HG02973 (cell line): ENCODE data around the gene PMEPA1.

Experiments used
- ATAC-seq: cut with Tn5 transposase; IDR thresholded peaks from one replicate; pipeline ENCODE4 v1.9.1; 2021; ENCODE audit warnings: moderate library complexity; ENCODE audit not compliant: unreplicated experiment

The PMEPA1 gene

GRCh38 chr20:57664924-57665588 lies 44.8 kb downstream of the PMEPA1 start:
- ATAC-seq: no peak

GRCh38 chr20:57664476-57664875 lies 45.3 kb downstream of the PMEPA1 start:
- ATAC-seq: no peak

DNA sequence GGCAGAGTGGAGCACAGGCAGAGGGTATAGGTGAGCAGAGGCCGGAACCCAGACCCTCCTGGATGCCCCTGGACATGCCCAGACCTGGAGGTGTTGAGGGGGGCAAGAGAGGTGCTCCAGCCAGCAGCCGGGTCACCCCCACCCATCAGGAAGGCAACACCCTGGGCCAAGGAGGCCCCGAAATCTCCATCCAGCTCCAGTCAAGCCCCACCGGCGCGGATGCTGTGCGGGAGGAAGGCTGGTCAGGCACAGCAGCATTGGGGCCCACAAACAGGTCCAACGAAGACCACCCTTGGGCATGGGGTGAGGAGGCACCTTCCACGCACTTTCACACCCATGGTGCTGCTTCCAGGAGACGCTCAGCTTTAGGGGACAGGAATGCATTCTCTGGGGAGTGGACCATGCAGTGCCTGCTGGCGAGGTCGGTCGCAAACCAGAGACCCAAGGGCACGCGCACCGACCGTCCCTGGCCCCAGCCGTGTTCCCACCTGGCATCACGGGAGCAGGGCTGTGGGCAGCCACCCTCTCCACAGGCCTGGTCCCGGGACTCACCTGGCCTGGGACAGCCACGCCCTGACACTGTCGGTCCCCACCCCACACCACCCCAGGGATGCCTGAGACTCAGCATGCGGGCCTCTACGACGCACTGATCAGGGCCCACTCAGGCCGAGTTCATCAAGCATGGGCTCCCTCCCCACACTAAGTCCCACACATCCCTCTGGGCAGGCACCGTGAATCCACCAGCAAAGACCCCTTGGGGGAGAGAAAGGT lies 45.9 kb downstream of the PMEPA1 start:
- no peak for ATAC-seq

DNA sequence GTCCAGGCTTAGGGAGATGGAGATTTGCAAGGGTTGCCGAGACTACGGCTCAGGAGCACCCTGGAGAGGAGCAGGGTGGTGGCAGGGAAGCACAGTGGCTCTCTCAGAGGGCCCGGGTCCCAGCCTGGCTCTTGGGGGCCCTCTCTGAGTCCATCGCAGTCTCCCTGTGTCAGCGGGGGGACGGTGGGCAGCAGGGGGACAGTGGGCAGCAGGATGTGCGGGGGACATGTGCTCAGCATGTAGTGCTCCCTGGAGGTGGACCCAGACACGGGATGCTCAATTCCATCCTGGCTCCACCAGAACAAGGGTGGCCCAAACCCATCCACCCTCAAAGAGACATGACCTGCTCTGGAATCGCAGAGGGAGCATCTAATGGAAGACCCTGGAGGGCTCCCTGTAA lies 46.6 kb downstream of the PMEPA1 start:
- no peak for ATAC-seq

GRCh38 chr20:57662456-57663240 lies 47.2 kb downstream of the PMEPA1 start:
- ATAC-seq: no peak

- no peak for ATAC-seq
These were observed 47.9 kb downstream of the PMEPA1 start for GRCh38 chr20:57661746-57662455.

GRCh38 chr20:57660922-57661745 lies 48.7 kb downstream of the PMEPA1 start:
- no peak for ATAC-seq

DNA sequence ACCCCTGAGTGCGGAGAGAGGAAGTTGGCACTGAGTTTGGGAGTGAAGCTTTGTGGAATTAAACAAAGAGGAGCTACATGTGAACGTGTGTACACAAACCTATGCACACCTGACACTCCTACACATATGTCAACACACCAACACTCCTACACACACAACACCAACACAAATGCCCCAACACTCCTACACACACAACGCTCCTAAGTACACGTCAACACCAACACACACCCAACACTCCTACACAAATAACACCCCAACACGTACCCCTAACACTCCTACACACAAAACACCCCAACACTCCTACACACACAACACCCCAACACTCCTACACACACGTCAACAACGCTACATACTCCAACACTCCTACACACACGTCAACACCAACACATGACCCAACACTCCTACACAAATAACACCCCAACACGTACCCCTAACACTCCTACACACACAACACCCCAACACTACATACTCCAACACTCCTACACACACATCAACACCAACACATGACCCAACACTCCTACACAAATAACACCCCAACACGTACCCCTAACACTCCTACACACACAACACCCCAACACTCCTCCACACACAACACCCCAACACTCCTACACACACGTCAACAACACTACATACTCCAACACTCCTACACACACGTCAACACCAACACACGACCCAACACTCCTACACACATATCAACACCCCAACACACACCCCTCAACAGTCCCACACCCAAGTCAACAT lies 49.5 kb downstream of the PMEPA1 start:
- no peak for ATAC-seq

- no peak for ATAC-seq
These were observed 50.2 kb downstream of the PMEPA1 start for GRCh38 chr20:57659517-57660180.

DNA sequence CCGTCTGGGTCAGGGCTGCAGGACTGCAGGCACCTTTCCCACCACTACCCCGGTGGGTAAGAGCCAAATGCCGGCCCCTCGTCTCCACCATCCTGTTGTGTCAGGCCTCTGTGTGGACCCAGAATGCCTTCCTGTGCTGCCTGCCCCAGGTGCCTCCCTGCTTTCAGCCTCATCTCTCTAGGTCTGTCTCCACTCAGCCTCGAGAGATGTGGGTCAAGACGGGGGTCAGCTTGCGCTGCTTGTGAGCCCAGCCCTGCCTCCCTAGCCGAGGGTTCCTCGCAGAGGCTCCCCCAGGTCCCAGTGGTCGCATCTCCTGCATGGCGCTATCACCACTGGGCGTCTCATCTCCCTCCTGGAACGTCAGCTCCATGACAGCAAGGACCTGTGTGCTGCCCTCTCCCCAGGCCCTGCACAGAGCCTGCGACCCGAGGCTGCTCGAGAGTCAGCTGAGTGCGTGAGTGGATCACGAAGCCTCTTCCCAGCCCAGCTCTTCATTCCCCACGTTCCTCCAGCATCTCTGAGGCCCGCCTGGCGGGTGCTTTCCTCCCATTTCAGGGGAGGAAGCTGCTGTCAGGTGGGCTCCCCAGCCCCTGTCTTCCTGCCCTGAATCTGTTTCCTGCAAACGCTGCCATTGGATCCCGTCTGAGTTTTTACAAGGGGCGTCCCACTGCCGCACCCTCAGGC lies 50.8 kb downstream of the PMEPA1 start:
- ATAC-seq: no peak

GRCh38 chr20:57658447-57658832 lies 51.4 kb downstream of the PMEPA1 start:
- no peak for ATAC-seq

GRCh38 chr20:57657535-57658446 lies 52.0 kb downstream of the PMEPA1 start:
- no peak for ATAC-seq

DNA sequence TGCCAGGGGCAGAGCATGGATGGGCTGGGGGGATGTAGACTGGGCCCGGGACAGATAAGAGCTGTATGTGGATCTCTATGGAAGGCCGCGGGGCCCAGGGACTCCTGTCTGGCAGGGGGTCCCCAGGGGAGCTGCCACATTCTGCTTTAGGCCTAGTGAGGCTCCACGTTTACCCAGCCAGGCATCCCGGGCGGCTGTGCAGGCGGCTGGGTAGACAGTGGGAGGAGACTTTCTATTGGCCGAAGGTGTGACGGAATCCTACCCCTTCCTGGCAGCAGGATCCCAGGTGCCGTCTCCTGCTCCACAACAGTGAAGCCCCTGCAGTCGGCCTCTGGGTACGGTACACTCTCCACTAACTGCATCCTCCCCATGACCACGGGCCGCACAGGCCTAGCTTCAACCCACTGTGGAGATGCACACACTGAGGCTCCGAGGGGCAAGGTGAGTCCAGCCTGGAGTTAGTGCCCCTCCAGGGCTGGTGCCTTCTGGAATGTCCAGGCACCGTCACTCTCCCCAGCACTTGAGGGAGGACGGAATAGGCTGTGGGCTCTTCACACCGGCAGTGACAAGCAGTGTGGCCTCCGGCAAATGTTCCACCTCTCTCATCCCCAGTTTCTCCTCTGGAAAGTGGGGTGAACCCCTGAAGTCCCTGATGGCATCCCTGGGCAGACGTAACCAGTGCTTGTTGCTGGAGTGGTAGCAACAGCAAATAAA lies 52.8 kb downstream of the PMEPA1 start:
- no peak for ATAC-seq

DNA sequence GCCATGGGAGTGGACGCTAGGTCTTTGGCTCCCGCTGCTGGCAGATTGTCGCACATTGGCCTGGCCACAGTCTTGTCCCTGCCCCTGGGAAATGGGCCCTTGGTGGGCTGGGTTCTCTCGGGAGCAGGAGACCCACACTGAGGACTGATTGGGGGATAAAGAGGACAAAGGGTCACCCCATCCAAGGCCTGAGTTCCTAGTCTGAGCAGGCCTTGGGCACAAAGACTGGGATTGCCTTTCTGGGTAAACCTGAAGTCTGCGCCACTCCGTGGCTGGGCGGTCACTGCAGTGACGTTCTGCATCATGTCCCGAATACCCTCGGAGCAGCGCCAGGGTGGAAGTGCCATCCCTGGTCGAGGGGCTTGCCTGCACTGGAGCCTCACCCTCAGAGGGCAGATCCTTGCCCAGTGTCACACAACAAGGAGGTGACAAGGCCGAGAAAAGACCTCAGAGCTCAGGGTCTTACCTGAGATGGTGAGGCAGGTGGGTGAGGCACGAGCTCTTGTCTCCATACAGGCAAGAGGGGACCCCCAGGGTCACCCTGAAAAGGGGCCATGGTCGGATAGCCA lies 53.5 kb downstream of the PMEPA1 start:
- no peak for ATAC-seq

DNA sequence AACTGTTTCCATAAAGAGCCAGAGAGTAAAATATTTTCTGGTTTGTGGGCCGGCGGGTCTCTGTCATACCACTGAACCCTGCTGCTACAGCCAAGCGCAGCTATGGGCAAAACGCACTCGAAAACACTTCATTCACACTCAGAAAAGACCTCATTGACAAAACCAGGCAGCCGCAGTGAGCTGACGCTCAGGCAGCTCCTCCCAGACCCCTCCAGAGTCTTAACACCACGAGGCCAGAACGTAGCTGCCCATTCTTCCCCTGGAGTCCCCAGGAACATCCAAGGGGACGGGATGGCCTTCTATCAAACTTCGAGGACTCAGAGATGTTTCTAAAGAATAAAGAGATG lies 54.0 kb downstream of the PMEPA1 start:
- no peak for ATAC-seq

GRCh38 chr20:57654998-57655808 lies 54.6 kb downstream of the PMEPA1 start:
- ATAC-seq: no peak
